ENCODE results near the gene SPTLC3. TPM values are rescaled to one million over a fixed set of nuclear protein-coding genes. Genes with fewer than 3 reads are reported as not detected.

Gene SPTLC3
- polyA plus RNA-seq, 1 donor from 2014 or later: not detected

DNA sequence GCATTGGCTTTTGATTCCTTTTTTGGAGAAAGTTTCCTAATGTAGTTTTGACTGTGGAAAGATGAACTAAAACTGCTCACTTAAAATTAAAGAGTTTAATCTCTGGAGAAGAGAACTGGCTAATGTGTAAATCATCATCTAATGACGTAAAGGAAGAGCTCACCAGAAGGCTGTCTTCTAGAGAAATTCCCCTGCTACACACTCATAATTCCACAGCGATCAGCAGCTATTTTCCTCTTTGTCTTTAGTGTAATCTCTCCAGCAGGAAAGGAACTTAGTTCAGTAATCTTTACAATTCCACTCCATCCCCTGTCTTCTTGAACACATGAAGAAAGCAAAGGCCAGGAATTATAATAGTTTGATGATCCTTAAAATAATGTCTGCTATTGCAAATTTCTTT lies 15.8 kb downstream of the SPTLC3 start:
- no peak overlapping the region for H2AFZ ChIP-seq (ENCODE audit: low read depth, low read length)
- TF ChIP-seq, protein P1, sequence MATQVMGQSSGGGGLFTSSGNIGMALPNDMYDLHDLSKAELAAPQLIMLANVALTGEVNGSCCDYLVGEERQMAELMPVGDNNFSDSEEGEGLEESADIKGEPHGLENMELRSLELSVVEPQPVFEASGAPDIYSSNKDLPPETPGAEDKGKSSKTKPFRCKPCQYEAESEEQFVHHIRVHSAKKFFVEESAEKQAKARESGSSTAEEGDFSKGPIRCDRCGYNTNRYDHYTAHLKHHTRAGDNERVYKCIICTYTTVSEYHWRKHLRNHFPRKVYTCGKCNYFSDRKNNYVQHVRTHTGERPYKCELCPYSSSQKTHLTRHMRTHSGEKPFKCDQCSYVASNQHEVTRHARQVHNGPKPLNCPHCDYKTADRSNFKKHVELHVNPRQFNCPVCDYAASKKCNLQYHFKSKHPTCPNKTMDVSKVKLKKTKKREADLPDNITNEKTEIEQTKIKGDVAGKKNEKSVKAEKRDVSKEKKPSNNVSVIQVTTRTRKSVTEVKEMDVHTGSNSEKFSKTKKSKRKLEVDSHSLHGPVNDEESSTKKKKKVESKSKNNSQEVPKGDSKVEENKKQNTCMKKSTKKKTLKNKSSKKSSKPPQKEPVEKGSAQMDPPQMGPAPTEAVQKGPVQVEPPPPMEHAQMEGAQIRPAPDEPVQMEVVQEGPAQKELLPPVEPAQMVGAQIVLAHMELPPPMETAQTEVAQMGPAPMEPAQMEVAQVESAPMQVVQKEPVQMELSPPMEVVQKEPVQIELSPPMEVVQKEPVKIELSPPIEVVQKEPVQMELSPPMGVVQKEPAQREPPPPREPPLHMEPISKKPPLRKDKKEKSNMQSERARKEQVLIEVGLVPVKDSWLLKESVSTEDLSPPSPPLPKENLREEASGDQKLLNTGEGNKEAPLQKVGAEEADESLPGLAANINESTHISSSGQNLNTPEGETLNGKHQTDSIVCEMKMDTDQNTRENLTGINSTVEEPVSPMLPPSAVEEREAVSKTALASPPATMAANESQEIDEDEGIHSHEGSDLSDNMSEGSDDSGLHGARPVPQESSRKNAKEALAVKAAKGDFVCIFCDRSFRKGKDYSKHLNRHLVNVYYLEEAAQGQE (IDR thresholded peaks at IDR 0.05; ENCODE audit: borderline replicate concordance): no peak
- TF ChIP-seq TAF1 (IDR thresholded peaks at IDR 0.05; ENCODE audit: low read depth) (no peak), MXI1 (conservative IDR thresholded peaks at IDR 0.05; ENCODE audit: poor library complexity, severe bottlenecking) (no peak), EZH2 (IDR thresholded peaks at IDR 0.05; ENCODE audit: borderline replicate concordance, insufficient read depth, low read length, poor library complexity, severe bottlenecking) (no peak), CTCF (IDR thresholded peaks at IDR 0.05; ENCODE audit: poor library complexity, severe bottlenecking) (no peak), RAD21 (conservative IDR thresholded peaks at IDR 0.05) (no peak), POLR2AphosphoS5 (IDR thresholded peaks at IDR 0.05) (no peak), EP300 (conservative IDR thresholded peaks at IDR 0.05; ENCODE audit: poor library complexity, severe bottlenecking) (no peak), SMC3 (conservative IDR thresholded peaks at IDR 0.05; ENCODE audit: poor library complexity) (no peak)
- no peak overlapping the region for H3K9ac ChIP-seq (ENCODE audit: low read length)
- H3K4me3 ChIP-seq (ENCODE audit: low read length): no peak overlapping the region
- H3K36me3 ChIP-seq (ENCODE audit: insufficient read depth, low read length): no peaks in the 10 kb centered on the region
- H3K9me3 ChIP-seq (ENCODE audit: low read length): no peaks in the 10 kb centered on the region
- H3K79me2 ChIP-seq (replicated peaks; ENCODE audit: insufficient read depth, low read length): no peaks in the 10 kb centered on the region
- no peaks in the 10 kb centered on the region for H3K9me2 ChIP-seq (ENCODE audit: insufficient read depth, low read length)
- no peaks in the 10 kb centered on the region for H3K27me3 ChIP-seq (ENCODE audit: insufficient read depth, low read depth, low read length)
- H4K20me1 ChIP-seq (ENCODE audit: insufficient read depth): no peaks in the 10 kb centered on the region
- no peaks in the 10 kb centered on the region for H3F3A ChIP-seq (ENCODE audit: insufficient read depth, low read length, poor library complexity, severe bottlenecking)
- no peak overlapping the region for H3K27ac ChIP-seq (ENCODE audit: low read length)
- no peak overlapping the region for H3K4me2 ChIP-seq (ENCODE audit: low read length)

- no peaks in the 10 kb centered on the region for H3K27me3 ChIP-seq (ENCODE audit: insufficient read depth, low read depth, low read length)
- no peaks in the 10 kb centered on the region for H3F3A ChIP-seq (ENCODE audit: insufficient read depth, low read length, poor library complexity, severe bottlenecking)
- H3K79me2 ChIP-seq (replicated peaks; ENCODE audit: insufficient read depth, low read length): no peaks in the 10 kb centered on the region
- H3K36me3 ChIP-seq (ENCODE audit: insufficient read depth, low read length): no peaks in the 10 kb centered on the region
- no peaks in the 10 kb centered on the region for H3K9me3 ChIP-seq (ENCODE audit: low read length)
- no peak overlapping the region for H3K4me2 ChIP-seq (ENCODE audit: low read length)
- H4K20me1 ChIP-seq (ENCODE audit: insufficient read depth): no peaks in the 10 kb centered on the region
- H2AFZ ChIP-seq (ENCODE audit: low read depth, low read length): no peak overlapping the region
- H3K4me3 ChIP-seq (ENCODE audit: low read length): no peak overlapping the region
- H3K9me2 ChIP-seq (ENCODE audit: insufficient read depth, low read length): no peaks in the 10 kb centered on the region
- H3K9ac ChIP-seq (ENCODE audit: low read length): no peak overlapping the region
- no peak overlapping the region for H3K27ac ChIP-seq (ENCODE audit: low read length)
- TF ChIP-seq SMC3 (conservative IDR thresholded peaks at IDR 0.05; ENCODE audit: poor library complexity): no peak
- no peak for TF ChIP-seq TAF1 (IDR thresholded peaks at IDR 0.05; ENCODE audit: low read depth)
- TF ChIP-seq POLR2AphosphoS5 (IDR thresholded peaks at IDR 0.05): no peak
- no peak for TF ChIP-seq EZH2 (IDR thresholded peaks at IDR 0.05; ENCODE audit: borderline replicate concordance, insufficient read depth, low read length, poor library complexity, severe bottlenecking)
- TF ChIP-seq RAD21 (conservative IDR thresholded peaks at IDR 0.05): no peak
- TF ChIP-seq EP300 (conservative IDR thresholded peaks at IDR 0.05; ENCODE audit: poor library complexity, severe bottlenecking): no peak
- TF ChIP-seq, protein P1 (IDR thresholded peaks at IDR 0.05; ENCODE audit: borderline replicate concordance): no peak
- no peak for TF ChIP-seq MXI1 (conservative IDR thresholded peaks at IDR 0.05; ENCODE audit: poor library complexity, severe bottlenecking)
Measured at GRCh38 chr20:13025181-13025580, 16.4 kb downstream of the SPTLC3 start.

All from neural cell (in vitro differentiated cells).